ENCODE data around the gene CNTFR. TPM values are rescaled to one million over a fixed set of nuclear protein-coding genes. Genes with fewer than 3 reads are reported as not detected.

The CNTFR gene
- total RNA-seq, 1 experiment from 2014 or later: not detected

DNA sequence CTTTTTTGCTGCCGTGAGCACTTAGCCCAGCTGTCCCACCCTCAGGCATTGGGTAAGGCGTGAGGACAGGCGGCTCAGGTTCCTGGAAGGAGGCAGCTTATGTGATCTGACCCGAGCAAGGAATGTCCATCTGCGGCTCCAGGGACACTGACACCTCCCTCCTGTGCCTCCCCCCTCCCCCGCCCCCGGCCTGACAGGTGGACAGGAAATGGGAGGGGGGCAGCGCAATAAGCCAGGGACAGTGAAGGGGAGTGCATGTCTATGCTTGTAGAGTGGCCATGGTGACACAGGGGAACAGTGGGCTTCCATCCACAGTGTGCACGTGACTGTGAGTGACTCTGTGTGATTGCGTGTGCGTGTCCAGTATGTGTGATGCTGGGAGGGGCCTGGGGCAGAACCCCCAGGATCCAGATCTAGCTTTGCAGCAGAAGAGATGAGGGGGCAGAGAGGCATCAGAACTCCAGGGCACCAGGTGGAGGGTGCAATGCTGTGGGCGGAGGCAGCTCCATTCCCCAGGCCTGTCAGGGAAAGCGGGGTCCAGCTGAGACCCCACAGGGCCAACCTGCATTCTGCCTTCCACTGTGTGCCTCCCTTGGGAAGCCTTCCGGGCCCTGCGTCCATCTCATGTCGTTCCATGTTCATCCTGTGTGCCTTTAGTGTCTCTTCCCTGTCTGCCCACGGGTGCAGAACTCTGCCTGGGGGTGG, 30.5 kb downstream of the CNTFR start:
- no peak for DNase-seq (ENCODE audit: unreplicated experiment)
- ChIA-PET CTCF (interaction anchor here (0.6 to 1.6 kb wide), 2 partner anchors 32 to 81 kb away, joined by 4 to 10 read pairs; no protein-coding TSS in a partner anchor), POLR2A (no interaction called here)
- no TSS peak for BruUV-seq (replicated peaks)
- no peak overlapping the region for H3K27ac Mint-ChIP-seq (ENCODE audit: low read depth, unreplicated experiment)
- H3K9me3 Mint-ChIP-seq (ENCODE audit: unreplicated experiment): no peaks in the 10 kb centered on the region
- no peaks in the 10 kb centered on the region for H3K36me3 Mint-ChIP-seq (ENCODE audit: insufficient read depth, unreplicated experiment)
- TF ChIP-seq, protein P1, sequence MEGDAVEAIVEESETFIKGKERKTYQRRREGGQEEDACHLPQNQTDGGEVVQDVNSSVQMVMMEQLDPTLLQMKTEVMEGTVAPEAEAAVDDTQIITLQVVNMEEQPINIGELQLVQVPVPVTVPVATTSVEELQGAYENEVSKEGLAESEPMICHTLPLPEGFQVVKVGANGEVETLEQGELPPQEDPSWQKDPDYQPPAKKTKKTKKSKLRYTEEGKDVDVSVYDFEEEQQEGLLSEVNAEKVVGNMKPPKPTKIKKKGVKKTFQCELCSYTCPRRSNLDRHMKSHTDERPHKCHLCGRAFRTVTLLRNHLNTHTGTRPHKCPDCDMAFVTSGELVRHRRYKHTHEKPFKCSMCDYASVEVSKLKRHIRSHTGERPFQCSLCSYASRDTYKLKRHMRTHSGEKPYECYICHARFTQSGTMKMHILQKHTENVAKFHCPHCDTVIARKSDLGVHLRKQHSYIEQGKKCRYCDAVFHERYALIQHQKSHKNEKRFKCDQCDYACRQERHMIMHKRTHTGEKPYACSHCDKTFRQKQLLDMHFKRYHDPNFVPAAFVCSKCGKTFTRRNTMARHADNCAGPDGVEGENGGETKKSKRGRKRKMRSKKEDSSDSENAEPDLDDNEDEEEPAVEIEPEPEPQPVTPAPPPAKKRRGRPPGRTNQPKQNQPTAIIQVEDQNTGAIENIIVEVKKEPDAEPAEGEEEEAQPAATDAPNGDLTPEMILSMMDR (IDR thresholded peaks at IDR 0.05; ENCODE audit: unreplicated experiment): no peak
- H3K27me3 Mint-ChIP-seq (ENCODE audit: insufficient read depth, unreplicated experiment): peaks cover 30% of the 10 kb centered on the region
- peaks cover 7% of the 10 kb centered on the region for H3K4me1 Mint-ChIP-seq (ENCODE audit: insufficient read depth, unreplicated experiment)
- intact Hi-C loops (cut with micrococcal nuclease): no loop called here
- no peak overlapping the region for H3K4me3 Mint-ChIP-seq (ENCODE audit: unreplicated experiment)

DNA sequence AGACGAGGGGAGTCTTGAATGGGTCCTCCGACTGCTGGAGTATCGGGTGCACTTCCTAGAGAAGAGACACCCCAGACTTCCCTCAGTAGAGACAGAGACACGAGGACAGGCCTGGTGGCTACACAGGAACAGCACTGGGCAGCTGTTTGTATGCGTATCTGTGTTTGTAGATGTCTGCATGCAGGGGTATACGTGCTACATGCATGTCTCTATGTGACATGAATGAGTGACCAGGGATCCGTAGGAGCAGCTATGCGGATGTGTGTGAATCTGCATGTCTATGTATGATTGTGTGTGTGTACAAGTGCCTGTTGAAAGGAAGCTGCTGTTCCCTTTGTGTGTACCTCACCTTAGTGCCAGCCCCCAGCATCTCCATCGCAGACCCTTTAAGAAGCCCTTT, 31.2 kb downstream of the CNTFR start:
- Mint-ChIP-seq H3K4me1 (ENCODE audit: insufficient read depth, unreplicated experiment) (peaks cover 7% of the 10 kb centered on the region), H3K9me3 (ENCODE audit: unreplicated experiment) (no peaks in the 10 kb centered on the region), H3K36me3 (ENCODE audit: insufficient read depth, unreplicated experiment) (no peaks in the 10 kb centered on the region), H3K4me3 (ENCODE audit: unreplicated experiment) (no peak overlapping the region), H3K27ac (ENCODE audit: low read depth, unreplicated experiment) (no peak overlapping the region), H3K27me3 (ENCODE audit: insufficient read depth, unreplicated experiment) (peaks cover 23% of the 10 kb centered on the region)
- ChIA-PET CTCF (interaction anchor here (1.4 to 2.8 kb wide), 3 partner anchors 11 to 45 kb away, joined by 4 to 12 read pairs (median 8); no protein-coding TSS in a partner anchor), POLR2A (no interaction called here)
- no TSS peak for BruUV-seq (replicated peaks)
- TF ChIP-seq, protein P1 (IDR thresholded peaks at IDR 0.05; ENCODE audit: unreplicated experiment): no peak
- intact Hi-C loops (cut with micrococcal nuclease): no loop called here
- DNase-seq (ENCODE audit: unreplicated experiment): no peak

DNA sequence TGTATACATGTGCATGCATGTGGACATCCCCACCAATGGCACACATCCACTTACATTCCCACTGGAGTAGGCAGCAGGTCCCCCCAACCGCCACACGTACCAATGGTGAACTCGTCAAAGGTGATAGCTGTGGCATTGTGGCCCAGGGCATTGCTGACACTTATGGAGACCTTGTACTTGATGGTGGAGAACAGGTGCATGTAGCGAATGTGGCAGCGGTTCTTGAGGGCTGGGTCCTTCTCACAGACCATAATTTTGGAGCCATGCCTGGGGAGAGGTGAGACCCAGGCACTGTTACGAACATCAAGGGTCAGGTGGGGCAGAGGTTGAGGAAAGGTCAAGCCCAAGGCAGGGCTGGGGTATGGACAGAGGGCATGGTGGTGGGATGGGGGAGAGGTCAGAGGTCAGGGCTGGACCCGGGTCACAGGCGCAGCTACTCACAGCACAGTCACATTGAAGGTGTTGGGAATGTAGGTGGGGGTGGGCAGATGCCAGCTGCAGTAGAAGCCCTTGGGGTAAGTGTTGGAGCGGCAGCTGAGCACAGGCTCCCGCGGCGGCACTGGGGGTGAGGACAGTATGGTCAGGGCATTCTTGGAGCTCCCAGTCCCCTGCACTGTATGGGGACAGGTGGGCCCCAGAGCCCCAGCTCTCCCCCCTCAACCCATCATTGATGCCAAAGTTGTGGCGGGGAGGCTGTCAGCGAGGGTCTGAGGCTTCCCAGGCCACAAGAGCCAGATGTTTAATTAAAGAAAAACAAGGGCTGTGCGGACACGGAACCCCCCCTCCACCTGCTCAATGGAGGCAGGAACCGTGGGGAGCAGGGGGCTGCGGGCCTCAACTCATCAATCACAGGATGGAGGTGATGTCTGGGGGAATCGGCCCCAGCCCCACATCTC, 31.9 kb downstream of the CNTFR start:
- no peak overlapping the region for H3K27ac Mint-ChIP-seq (ENCODE audit: low read depth, unreplicated experiment)
- intact Hi-C loops (cut with micrococcal nuclease): no loop called here
- H3K4me3 Mint-ChIP-seq (ENCODE audit: unreplicated experiment): no peak overlapping the region
- POLR2A ChIA-PET: no interaction called here
- CTCF ChIA-PET: interaction anchor here (0.5 to 2.8 kb wide), 4 partner anchors 10 to 547 kb away, joined by 3 to 12 read pairs (median 6); no protein-coding TSS in a partner anchor
- no peaks in the 10 kb centered on the region for H3K36me3 Mint-ChIP-seq (ENCODE audit: insufficient read depth, unreplicated experiment)
- no TSS peak for BruUV-seq (replicated peaks)
- no peaks in the 10 kb centered on the region for H3K9me3 Mint-ChIP-seq (ENCODE audit: unreplicated experiment)
- DNase-seq (ENCODE audit: unreplicated experiment): no peak
- peaks cover 7% of the 10 kb centered on the region for H3K4me1 Mint-ChIP-seq (ENCODE audit: insufficient read depth, unreplicated experiment)
- TF ChIP-seq, protein P1 (IDR thresholded peaks at IDR 0.05; ENCODE audit: unreplicated experiment): no peak
- peaks cover 16% of the 10 kb centered on the region for H3K27me3 Mint-ChIP-seq (ENCODE audit: insufficient read depth, unreplicated experiment)

DNA sequence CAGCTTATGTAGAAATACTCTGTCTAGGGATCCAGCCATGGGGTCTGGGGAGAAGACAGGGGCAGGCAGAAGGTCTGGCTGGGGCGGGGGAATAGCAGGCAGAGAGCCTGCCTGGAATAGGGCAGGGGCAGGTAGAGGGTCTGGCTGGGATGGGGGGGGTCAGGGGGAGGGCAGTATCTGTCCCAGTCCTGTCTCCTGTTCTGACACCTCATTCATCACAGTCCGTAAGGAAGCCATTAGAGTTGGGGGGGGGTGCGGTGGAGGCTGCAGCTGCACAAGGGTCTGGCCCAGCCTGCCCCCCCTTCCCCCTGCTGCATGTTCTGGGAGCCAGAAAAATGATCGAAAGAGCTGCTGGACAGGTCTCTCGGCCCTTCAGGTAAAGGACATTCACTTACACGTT, 32.6 kb downstream of the CNTFR start:
- BruUV-seq (replicated peaks): no TSS peak
- TF ChIP-seq, protein P1 (IDR thresholded peaks at IDR 0.05; ENCODE audit: unreplicated experiment): no peak

More for the DNA sequence above, 32.6 kb downstream of the CNTFR start:
- intact Hi-C loops (cut with micrococcal nuclease): no loop called here
- no peaks in the 10 kb centered on the region for H3K36me3 Mint-ChIP-seq (ENCODE audit: insufficient read depth, unreplicated experiment)
- ChIA-PET POLR2A (no interaction called here), CTCF (interaction anchor here (1.4 to 2.8 kb wide), 3 partner anchors 9 to 46 kb away, joined by 4 to 12 read pairs (median 8); no protein-coding TSS in a partner anchor)
- DNase-seq (ENCODE audit: unreplicated experiment): no peak
- H3K9me3 Mint-ChIP-seq (ENCODE audit: unreplicated experiment): no peaks in the 10 kb centered on the region
- peaks cover 13% of the 10 kb centered on the region for H3K27me3 Mint-ChIP-seq (ENCODE audit: insufficient read depth, unreplicated experiment)
- H3K4me1 Mint-ChIP-seq (ENCODE audit: insufficient read depth, unreplicated experiment): peaks cover 7% of the 10 kb centered on the region
- no peak overlapping the region for H3K4me3 Mint-ChIP-seq (ENCODE audit: unreplicated experiment)
- no peak overlapping the region for H3K27ac Mint-ChIP-seq (ENCODE audit: low read depth, unreplicated experiment)
